ENCODE data around the gene EIF2B1.

The EIF2B1 gene

GRCh38 chr12:123643911-123644310, 10.4 kb upstream of the EIF2B1 start:
- Histone ChIP-seq H4K91ac (ENCODE audit: low read length) (no peak overlapping the region), H3K4me2 (ENCODE audit: low read length, poor library complexity, severe bottlenecking) (no peak overlapping the region), H2BK15ac (ENCODE audit: low read depth, poor library complexity, severe bottlenecking) (no peak overlapping the region), H3K9ac (ENCODE audit: low read length) (no peak overlapping the region), H3K27me3 (ENCODE audit: control insufficient read depth in 1 of 2, insufficient read depth in 1 of 2, low read length in 2 of 2) (no peaks in the 10 kb centered on the region), H3K27ac (ENCODE audit: low read length, poor library complexity, severe bottlenecking) (no peak overlapping the region), H2BK12ac (ENCODE audit: low read length in 2 of 2) (no peak overlapping the region), H3K4me1 (ENCODE audit: control insufficient read depth, insufficient read depth, low read depth, low read length) (no peaks in the 10 kb centered on the region), H3K4me3 (ENCODE audit: insufficient read depth in 1 of 2, low read depth in 1 of 2, low read length in 2 of 2) (no peak overlapping the region), H3K79me1 (replicated peaks; ENCODE audit: low read length, poor library complexity, severe bottlenecking) (peaks cover 21% of the 10 kb centered on the region), H2AFZ (ENCODE audit: low read depth, low read length) (no peak overlapping the region), H2BK120ac (ENCODE audit: low read depth, low read length) (no peak overlapping the region), H3K23ac (ENCODE audit: low read length in 2 of 2) (no peak overlapping the region), H2BK5ac (ENCODE audit: low read depth, low read length, poor library complexity, severe bottlenecking) (no peak overlapping the region), H3K4ac (ENCODE audit: low read depth in 1 of 2, low read length in 2 of 2) (no peak overlapping the region), H3K36me3 (ENCODE audit: control insufficient read depth in 1 of 2, insufficient read depth in 2 of 2, low read depth in 1 of 2, low read length in 2 of 2) (peaks cover 24 to 75% of the 10 kb centered on the region in 2 experiments), H2AK5ac (ENCODE audit: low read length, severe bottlenecking) (no peak overlapping the region), H4K8ac (ENCODE audit: low read length) (no peak overlapping the region), H3K18ac (ENCODE audit: low read depth in 1 of 2, low read length in 2 of 2) (no peak overlapping the region), H3K9me3 (ENCODE audit: control insufficient read depth, low read length) (no peaks in the 10 kb centered on the region), H3K14ac (ENCODE audit: low read length in 2 of 2) (no peak overlapping the region)
- 92% methylated on average over 2 of the region's 7 CpGs for WGBS
- DNase-seq, result no peak

GRCh38 chr12:123634142-123634561, 666 bp upstream of the EIF2B1 start:
- H3K18ac ChIP-seq (ENCODE audit: low read depth in 1 of 2, low read length in 2 of 2), result no peak overlapping the region
- peaks cover 14 to 25% of the 10 kb centered on the region in 2 experiments for H3K36me3 ChIP-seq (ENCODE audit: control insufficient read depth in 1 of 2, insufficient read depth in 2 of 2, low read depth in 1 of 2, low read length in 2 of 2)
- H3K4me2 ChIP-seq (ENCODE audit: low read length, poor library complexity, severe bottlenecking), result peak overlapping the region; percentile 87
- H2BK15ac ChIP-seq (ENCODE audit: low read depth, poor library complexity, severe bottlenecking), result no peak overlapping the region
- peak overlapping the region; percentile 94 for H3K9ac ChIP-seq (ENCODE audit: low read length)
- H3K4ac ChIP-seq (ENCODE audit: low read depth in 1 of 2, low read length in 2 of 2), result no peak overlapping the region
- H3K27ac ChIP-seq (ENCODE audit: low read length, poor library complexity, severe bottlenecking), result peak overlapping the region; percentile 50
- peak overlapping the region; percentile 40 for H4K8ac ChIP-seq (ENCODE audit: low read length)
- H2BK120ac ChIP-seq (ENCODE audit: low read depth, low read length), result no peak overlapping the region
- no peak overlapping the region for H2BK12ac ChIP-seq (ENCODE audit: low read length in 2 of 2)
- no peak overlapping the region for H3K23ac ChIP-seq (ENCODE audit: low read length in 2 of 2)
- peak overlapping the region; percentile 89 to 100 for H3K4me3 ChIP-seq (ENCODE audit: insufficient read depth in 1 of 2, low read depth in 1 of 2, low read length in 2 of 2)
- 21% methylated on average over 17 of the region's 19 CpGs for WGBS
- no peak overlapping the region for H2AFZ ChIP-seq (ENCODE audit: low read depth, low read length)
- no peaks in the 10 kb centered on the region for H3K9me3 ChIP-seq (ENCODE audit: control insufficient read depth, low read length)
- DNase-seq, result no peak
- no peak overlapping the region for H2AK5ac ChIP-seq (ENCODE audit: low read length, severe bottlenecking)
- H3K27me3 ChIP-seq (ENCODE audit: control insufficient read depth in 1 of 2, insufficient read depth in 1 of 2, low read length in 2 of 2), result no peaks in the 10 kb centered on the region
- H3K14ac ChIP-seq (ENCODE audit: low read length in 2 of 2), result no peak overlapping the region
- H2BK5ac ChIP-seq (ENCODE audit: low read depth, low read length, poor library complexity, severe bottlenecking), result no peak overlapping the region
- H3K4me1 ChIP-seq (ENCODE audit: control insufficient read depth, insufficient read depth, low read depth, low read length), result peaks cover 3% of the 10 kb centered on the region
- H3K79me1 ChIP-seq (replicated peaks; ENCODE audit: low read length, poor library complexity, severe bottlenecking), result peaks cover 26% of the 10 kb centered on the region
- no peak overlapping the region for H4K91ac ChIP-seq (ENCODE audit: low read length)

GRCh38 chr12:123621619-123622530, 11.6 kb downstream of the EIF2B1 start:
- Histone ChIP-seq H3K9ac (ENCODE audit: low read length) (no peak overlapping the region), H3K27me3 (ENCODE audit: control insufficient read depth in 1 of 2, insufficient read depth in 1 of 2, low read length in 2 of 2) (no peaks in the 10 kb centered on the region), H2BK15ac (ENCODE audit: low read depth, poor library complexity, severe bottlenecking) (no peak overlapping the region), H2AFZ (ENCODE audit: low read depth, low read length) (no peak overlapping the region), H3K4me3 (ENCODE audit: insufficient read depth in 1 of 2, low read depth in 1 of 2, low read length in 2 of 2) (no peak overlapping the region), H2BK5ac (ENCODE audit: low read depth, low read length, poor library complexity, severe bottlenecking) (no peak overlapping the region), H4K8ac (ENCODE audit: low read length) (no peak overlapping the region), H4K91ac (ENCODE audit: low read length) (no peak overlapping the region), H3K9me3 (ENCODE audit: control insufficient read depth, low read length) (no peaks in the 10 kb centered on the region), H3K4ac (ENCODE audit: low read depth in 1 of 2, low read length in 2 of 2) (no peak overlapping the region), H2BK120ac (ENCODE audit: low read depth, low read length) (no peak overlapping the region), H3K18ac (ENCODE audit: low read depth in 1 of 2, low read length in 2 of 2) (no peak overlapping the region), H3K23ac (ENCODE audit: low read length in 2 of 2) (no peak overlapping the region), H3K36me3 (ENCODE audit: control insufficient read depth in 1 of 2, insufficient read depth in 2 of 2, low read depth in 1 of 2, low read length in 2 of 2) (peaks cover 47 to 91% of the 10 kb centered on the region in 2 experiments), H3K4me2 (ENCODE audit: low read length, poor library complexity, severe bottlenecking) (peak overlapping the region; percentile 8), H3K4me1 (ENCODE audit: control insufficient read depth, insufficient read depth, low read depth, low read length) (no peaks in the 10 kb centered on the region), H3K14ac (ENCODE audit: low read length in 2 of 2) (no peak overlapping the region), H3K79me1 (replicated peaks; ENCODE audit: low read length, poor library complexity, severe bottlenecking) (peaks cover 20% of the 10 kb centered on the region), H2BK12ac (ENCODE audit: low read length in 2 of 2) (no peak overlapping the region), H3K27ac (ENCODE audit: low read length, poor library complexity, severe bottlenecking) (no peak overlapping the region), H2AK5ac (ENCODE audit: low read length, severe bottlenecking) (no peak overlapping the region)
- whole genome bisulfite sequencing, result 97% methylated on average over 14 of the region's 15 CpGs
- no peak for DNase-seq

- H2BK12ac ChIP-seq (ENCODE audit: low read length in 2 of 2), result no peak overlapping the region
- WGBS, result 85% methylated on average over 8 of the region's 8 CpGs
- H4K8ac ChIP-seq (ENCODE audit: low read length), result no peak overlapping the region
- no peak overlapping the region for H2AFZ ChIP-seq (ENCODE audit: low read depth, low read length)
- H3K14ac ChIP-seq (ENCODE audit: low read length in 2 of 2), result no peak overlapping the region
- no peak overlapping the region for H3K4me2 ChIP-seq (ENCODE audit: low read length, poor library complexity, severe bottlenecking)
- H3K79me1 ChIP-seq (replicated peaks; ENCODE audit: low read length, poor library complexity, severe bottlenecking), result peaks cover 17% of the 10 kb centered on the region
- no peak overlapping the region for H2AK5ac ChIP-seq (ENCODE audit: low read length, severe bottlenecking)
- no peak overlapping the region for H3K18ac ChIP-seq (ENCODE audit: low read depth in 1 of 2, low read length in 2 of 2)
- no peak overlapping the region for H3K4ac ChIP-seq (ENCODE audit: low read depth in 1 of 2, low read length in 2 of 2)
- H3K23ac ChIP-seq (ENCODE audit: low read length in 2 of 2), result no peak overlapping the region
- H2BK5ac ChIP-seq (ENCODE audit: low read depth, low read length, poor library complexity, severe bottlenecking), result no peak overlapping the region
- no peaks in the 10 kb centered on the region for H3K4me1 ChIP-seq (ENCODE audit: control insufficient read depth, insufficient read depth, low read depth, low read length)
- no peak overlapping the region for H3K27ac ChIP-seq (ENCODE audit: low read length, poor library complexity, severe bottlenecking)
- H3K9me3 ChIP-seq (ENCODE audit: control insufficient read depth, low read length), result no peaks in the 10 kb centered on the region
- H4K91ac ChIP-seq (ENCODE audit: low read length), result no peak overlapping the region
- no peak for DNase-seq
- H2BK120ac ChIP-seq (ENCODE audit: low read depth, low read length), result no peak overlapping the region
- no peak overlapping the region for H3K4me3 ChIP-seq (ENCODE audit: insufficient read depth in 1 of 2, low read depth in 1 of 2, low read length in 2 of 2)
- H3K27me3 ChIP-seq (ENCODE audit: control insufficient read depth in 1 of 2, insufficient read depth in 1 of 2, low read length in 2 of 2), result no peaks in the 10 kb centered on the region
- peaks cover 48 to 91% of the 10 kb centered on the region in 2 experiments for H3K36me3 ChIP-seq (ENCODE audit: control insufficient read depth in 1 of 2, insufficient read depth in 2 of 2, low read depth in 1 of 2, low read length in 2 of 2)
- no peak overlapping the region for H2BK15ac ChIP-seq (ENCODE audit: low read depth, poor library complexity, severe bottlenecking)
- H3K9ac ChIP-seq (ENCODE audit: low read length), result no peak overlapping the region
Measured at GRCh38 chr12:123621101-123621500, 12.4 kb downstream of the EIF2B1 start.

Data from mesenchymal stem cell (in vitro differentiated cells and primary cell).